ENCODE results near the gene EIF3K.

DNA sequence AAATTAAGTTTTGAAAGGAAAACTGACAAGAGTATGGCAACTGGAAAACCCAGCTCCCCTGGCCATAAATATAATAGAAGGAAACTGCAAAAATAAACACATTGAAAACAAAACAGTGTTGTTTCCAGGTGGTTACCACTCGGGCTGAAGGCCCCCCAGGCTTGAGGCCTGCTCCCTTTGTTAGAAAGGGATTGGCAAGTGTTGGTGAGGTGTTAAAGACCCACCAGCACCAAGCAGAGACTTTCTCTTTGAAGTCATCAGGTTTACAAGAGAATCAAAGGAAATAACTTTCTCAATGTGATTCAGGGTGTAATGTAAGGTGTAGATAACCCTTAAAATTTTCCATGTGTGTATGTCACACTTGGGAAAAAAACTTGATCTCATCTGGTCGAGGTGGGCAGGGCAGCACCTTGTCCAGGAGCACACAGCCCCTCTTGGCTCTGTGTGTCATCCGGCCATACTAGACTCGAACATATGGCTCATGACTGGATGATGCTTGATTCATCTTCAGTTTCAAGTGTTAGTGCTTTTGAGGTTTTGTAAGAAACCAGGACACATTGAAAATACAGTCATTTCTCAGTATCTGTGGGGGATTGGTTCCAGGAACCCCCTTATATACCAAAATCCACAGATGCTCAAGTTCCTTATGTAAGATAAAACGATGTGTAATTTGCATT is 36.3 kb downstream of the EIF3K start:
- no peak for TF ChIP-seq CTCF (conservative IDR thresholded peaks at IDR 0.05 in 1 of 2, IDR thresholded peaks at IDR 0.05 in 1 of 2; ENCODE audit: extremely low read depth in 1 of 2, insufficient read depth in 1 of 2, low read depth in 1 of 2, low read length in 2 of 2)
- TF ChIP-seq EZH2 (IDR thresholded peaks at IDR 0.05; ENCODE audit: borderline replicate concordance, low read length), result no peak

Data from mammary epithelial cell (primary cell).